ENCODE data around the gene DAP.

DNA sequence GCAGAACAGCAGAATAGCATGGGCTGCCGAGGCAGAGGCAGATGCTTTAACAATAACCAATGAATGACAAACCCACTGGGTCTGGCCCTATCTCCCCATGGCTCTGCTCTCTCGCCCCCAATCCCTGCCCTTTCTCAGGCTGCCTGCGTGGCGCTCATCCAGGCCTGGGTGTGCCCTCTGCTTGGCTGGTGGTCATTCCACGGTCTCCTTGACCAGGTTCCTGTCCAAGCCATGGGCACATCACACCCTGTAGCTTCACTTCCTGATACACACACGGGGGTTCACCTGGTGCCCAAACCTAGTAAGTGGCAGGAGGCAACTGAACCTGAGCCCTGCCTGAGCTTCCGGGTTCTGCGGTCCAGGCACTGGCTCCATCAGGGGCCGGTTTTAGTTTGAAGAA lies 87.6 kb downstream of the DAP start:
- TF ChIP-seq CTCF (IDR thresholded peaks at IDR 0.05; ENCODE audit: low read depth, low read length, missing input control) (no peak), RAD21 (IDR thresholded peaks at IDR 0.05) (no peak), YY1 (IDR thresholded peaks at IDR 0.05) (no peak), MAX (IDR thresholded peaks at IDR 0.05) (no peak), TAF1 (conservative IDR thresholded peaks at IDR 0.05) (no peak), SP1 (IDR thresholded peaks at IDR 0.05) (no peak), RXRA (IDR thresholded peaks at IDR 0.05) (no peak), ATF3 (IDR thresholded peaks at IDR 0.05) (no peak), FOXA1 (IDR thresholded peaks at IDR 0.05) (no peak), HNF4G (IDR thresholded peaks at IDR 0.05) (no peak), JUND (IDR thresholded peaks at IDR 0.05) (no peak)
- TF ChIP-seq, protein P1, sequence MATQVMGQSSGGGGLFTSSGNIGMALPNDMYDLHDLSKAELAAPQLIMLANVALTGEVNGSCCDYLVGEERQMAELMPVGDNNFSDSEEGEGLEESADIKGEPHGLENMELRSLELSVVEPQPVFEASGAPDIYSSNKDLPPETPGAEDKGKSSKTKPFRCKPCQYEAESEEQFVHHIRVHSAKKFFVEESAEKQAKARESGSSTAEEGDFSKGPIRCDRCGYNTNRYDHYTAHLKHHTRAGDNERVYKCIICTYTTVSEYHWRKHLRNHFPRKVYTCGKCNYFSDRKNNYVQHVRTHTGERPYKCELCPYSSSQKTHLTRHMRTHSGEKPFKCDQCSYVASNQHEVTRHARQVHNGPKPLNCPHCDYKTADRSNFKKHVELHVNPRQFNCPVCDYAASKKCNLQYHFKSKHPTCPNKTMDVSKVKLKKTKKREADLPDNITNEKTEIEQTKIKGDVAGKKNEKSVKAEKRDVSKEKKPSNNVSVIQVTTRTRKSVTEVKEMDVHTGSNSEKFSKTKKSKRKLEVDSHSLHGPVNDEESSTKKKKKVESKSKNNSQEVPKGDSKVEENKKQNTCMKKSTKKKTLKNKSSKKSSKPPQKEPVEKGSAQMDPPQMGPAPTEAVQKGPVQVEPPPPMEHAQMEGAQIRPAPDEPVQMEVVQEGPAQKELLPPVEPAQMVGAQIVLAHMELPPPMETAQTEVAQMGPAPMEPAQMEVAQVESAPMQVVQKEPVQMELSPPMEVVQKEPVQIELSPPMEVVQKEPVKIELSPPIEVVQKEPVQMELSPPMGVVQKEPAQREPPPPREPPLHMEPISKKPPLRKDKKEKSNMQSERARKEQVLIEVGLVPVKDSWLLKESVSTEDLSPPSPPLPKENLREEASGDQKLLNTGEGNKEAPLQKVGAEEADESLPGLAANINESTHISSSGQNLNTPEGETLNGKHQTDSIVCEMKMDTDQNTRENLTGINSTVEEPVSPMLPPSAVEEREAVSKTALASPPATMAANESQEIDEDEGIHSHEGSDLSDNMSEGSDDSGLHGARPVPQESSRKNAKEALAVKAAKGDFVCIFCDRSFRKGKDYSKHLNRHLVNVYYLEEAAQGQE (IDR thresholded peaks at IDR 0.05): no peak
